Skeletal muscle tissue (tissue), 4 donors: ENCODE results near the gene WDR74. TPM values are rescaled to one million over a fixed set of nuclear protein-coding genes. Genes with fewer than 3 reads are reported as not detected.

Source experiments
- H3K27ac ChIP-seq: one replicate; pipeline ENCODE4 v1.7.0; 2013; ENCODE audit warnings: mild to moderate bottlenecking, low read depth, low read length, inconsistent platforms
- H3K27me3 ChIP-seq, 3 donors: one replicate each; pipeline ENCODE4 v1.7.0; 2013; ENCODE audit warnings: low read length in 3 of 3; ENCODE audit not compliant: control insufficient read depth in 3 of 3, insufficient read depth in 3 of 3
- H3K36me3 ChIP-seq, 3 donors: one replicate each; pipeline ENCODE4 v1.7.0; 2013; ENCODE audit warnings: low read length in 3 of 3; ENCODE audit not compliant: control insufficient read depth in 3 of 3, insufficient read depth in 3 of 3
- H3K4me1 ChIP-seq, 3 donors: one replicate each; pipeline ENCODE4 v1.7.0; 2013; ENCODE audit warnings: low read length in 3 of 3, mild to moderate bottlenecking in 3 of 3; ENCODE audit not compliant: control insufficient read depth in 3 of 3, insufficient read depth in 3 of 3
- H3K4me3 ChIP-seq, 3 donors: one replicate each; pipeline ENCODE4 v1.7.0; 2013; ENCODE audit warnings: low read length in 3 of 3
- H3K9ac ChIP-seq, 3 donors: one replicate each; pipeline ENCODE4 v1.7.0; 2013; ENCODE audit warnings: low read length in 3 of 3, mild to moderate bottlenecking in 3 of 3, moderate library complexity in 2 of 3, low read depth in 1 of 3
- H3K9me3 ChIP-seq, 3 donors: one replicate each; pipeline ENCODE4 v1.7.0; 2013; ENCODE audit warnings: low read length in 3 of 3; ENCODE audit not compliant: control insufficient read depth in 3 of 3
- total RNA-seq: library from RNA; depleted of rRNA; stranded (reverse); fragments of >200 nt; gene quantifications from one replicate; pipeline ENCODE4 v1.2.3, GENCODE V29; 2014
- donor health status: Osteomylitis.

WDR74 gene
- total RNA-seq, 1 donor from 2014 or later, result 65.8 TPM

DNA sequence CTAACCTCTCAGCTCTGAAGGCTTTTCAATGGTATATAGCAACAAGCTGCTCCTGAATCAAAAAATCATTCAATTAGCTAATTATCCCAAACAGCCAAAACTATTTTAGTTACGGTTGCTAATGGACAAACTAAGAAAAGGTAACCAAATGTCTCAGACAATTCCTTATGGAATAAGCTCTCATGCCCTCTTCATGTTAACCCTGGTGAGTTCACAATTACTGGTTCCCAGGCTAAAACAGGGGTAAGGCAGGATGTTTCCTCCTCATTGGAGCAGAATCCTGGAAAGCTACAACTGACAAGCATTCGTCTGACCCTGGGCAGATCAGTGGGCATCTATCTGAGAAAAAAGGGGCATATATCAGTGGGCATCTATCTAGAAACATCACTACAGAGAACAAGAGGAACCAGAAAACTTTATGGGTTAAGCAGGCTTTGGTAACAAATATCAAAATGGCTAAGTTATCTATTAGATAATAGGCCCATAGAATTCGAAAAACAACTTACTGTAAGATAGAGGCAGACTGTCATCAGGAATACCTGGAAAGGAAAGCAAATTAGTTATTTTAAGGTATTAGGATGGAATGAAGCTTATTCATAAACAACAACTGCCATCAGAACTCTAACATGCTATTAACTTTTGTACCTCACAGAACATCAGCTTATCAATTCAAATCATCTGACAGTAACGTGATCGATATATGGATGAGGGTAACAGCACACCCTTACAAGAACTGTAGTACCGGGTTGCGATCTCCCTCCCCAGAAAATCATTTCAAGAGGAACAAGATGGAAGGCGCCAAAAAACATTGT is 14.8 kb upstream of the WDR74 start:
- Histone ChIP-seq H3K27ac (no peak overlapping the region), H3K4me3 (peak overlapping the region; percentile 86 to 98 (median 96)), H3K4me1 (peaks cover 22 to 38% (median 32%) of the 10 kb centered on the region in 3 donors), H3K9me3 (no peaks in the 10 kb centered on the region), H3K36me3 (peaks cover 26 to 38% (median 30%) of the 10 kb centered on the region in 3 donors), H3K9ac (peak overlapping the region; percentile 67 to 91 (median 88)), H3K27me3 (no peaks in the 10 kb centered on the region)

DNA sequence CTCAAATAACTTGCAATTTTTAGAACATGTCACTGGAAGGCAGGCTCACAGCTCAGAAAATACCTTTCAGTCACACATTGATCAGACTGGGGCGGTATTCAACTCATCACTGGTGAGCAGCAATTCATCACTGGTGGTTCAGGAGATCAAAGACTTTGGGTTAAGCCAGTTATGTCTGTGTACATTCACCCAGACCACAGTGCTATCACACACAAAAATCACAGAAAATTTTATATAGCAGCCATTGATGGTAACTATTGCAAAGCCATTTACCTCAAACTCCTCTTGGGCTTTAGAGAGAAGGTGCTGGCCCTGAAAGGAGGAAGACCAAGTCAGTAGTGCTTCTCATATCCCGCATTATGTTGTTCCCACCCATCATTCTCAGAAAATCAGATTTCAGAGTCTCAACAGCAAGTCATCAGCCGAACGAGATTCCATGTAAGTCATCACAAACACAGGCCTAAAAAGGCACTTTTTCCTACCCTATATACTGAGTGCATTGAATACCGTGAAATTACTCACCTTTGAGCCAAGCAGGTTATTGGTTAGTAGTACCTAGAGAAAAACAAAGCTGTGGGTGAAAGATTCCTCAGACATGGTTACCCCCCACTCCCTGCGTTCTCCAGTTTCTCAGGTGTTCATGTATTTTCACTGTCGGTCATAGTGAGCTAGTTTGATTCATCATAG is 14.0 kb upstream of the WDR74 start:
- Histone ChIP-seq H3K4me3 (no peak overlapping the region), H3K9ac (peak overlapping the region in 2 of 3 donors; percentile 52 to 91), H3K36me3 (peaks cover 26 to 38% (median 30%) of the 10 kb centered on the region in 3 donors), H3K4me1 (peaks cover 22 to 38% (median 32%) of the 10 kb centered on the region in 3 donors), H3K27ac (no peak overlapping the region), H3K9me3 (no peaks in the 10 kb centered on the region), H3K27me3 (no peaks in the 10 kb centered on the region)

DNA sequence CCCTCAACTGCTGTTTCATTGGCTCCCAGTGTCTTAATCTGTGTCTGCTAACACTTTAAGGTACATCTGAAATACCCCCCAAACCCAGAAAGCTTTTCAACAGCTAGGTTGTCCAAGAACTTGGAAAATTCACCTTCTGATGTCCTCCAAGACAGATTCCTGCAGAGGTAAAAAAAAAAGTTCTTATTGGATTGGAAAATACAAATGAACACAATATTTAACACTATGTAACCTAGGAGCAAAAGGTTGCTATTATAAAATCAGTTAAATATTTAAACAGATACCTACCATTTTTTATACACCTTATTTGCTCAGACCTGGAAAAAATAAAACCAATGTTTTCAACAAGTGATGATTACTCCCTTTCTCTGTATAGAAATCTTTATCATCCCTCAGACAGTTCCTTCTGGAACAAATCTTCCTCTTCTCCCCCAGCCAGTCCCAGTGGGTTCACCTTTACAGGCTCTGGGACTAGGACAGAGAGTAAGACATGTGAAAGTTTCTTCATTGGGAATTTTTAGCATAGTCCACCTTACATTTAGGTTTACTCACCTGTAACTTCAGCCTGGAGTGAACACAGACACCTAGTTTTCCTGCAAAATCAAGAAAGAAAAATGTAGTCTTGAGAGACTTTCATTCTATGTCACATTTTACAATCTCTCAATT is 13.3 kb upstream of the WDR74 start:
- no peak overlapping the region for H3K27ac ChIP-seq
- no peak overlapping the region for H3K9ac ChIP-seq
- H3K4me1 ChIP-seq, result peaks cover 22 to 38% (median 32%) of the 10 kb centered on the region in 3 donors
- H3K36me3 ChIP-seq, result peaks cover 26 to 38% (median 30%) of the 10 kb centered on the region in 3 donors
- H3K27me3 ChIP-seq, result no peaks in the 10 kb centered on the region
- H3K9me3 ChIP-seq, result no peaks in the 10 kb centered on the region
- H3K4me3 ChIP-seq, result no peak overlapping the region

DNA sequence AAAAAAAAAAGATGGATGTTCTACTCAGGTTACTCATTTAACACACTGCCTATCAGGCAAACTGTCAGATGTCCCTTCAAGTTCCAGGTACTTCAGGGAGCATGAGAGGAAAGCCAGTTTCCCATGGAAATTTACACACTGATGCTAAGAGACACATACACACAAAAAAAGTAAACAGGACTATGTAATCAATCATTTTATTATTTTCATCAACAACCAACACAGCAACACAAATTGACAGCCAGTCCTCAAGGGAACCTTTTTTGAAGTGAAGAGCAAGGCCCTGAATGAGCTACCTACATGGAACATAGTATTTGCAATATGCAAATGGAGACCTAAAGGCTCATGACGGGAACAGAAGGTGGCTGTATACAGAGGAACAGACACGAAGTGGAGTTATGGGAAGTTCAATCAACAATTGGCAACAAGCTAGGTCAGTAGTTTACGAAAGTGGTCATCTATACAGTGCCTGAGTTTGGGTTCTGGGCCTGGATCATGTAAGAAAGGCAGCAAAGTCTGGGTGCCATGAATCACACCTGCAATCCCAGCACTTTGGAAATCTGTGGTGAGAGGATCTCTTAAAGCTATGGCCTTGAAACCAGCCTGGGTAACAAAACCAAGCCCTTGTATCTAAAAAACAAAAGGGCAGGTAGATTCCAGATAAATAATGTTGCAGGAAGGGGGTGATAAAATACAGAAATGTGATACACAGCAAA is 12.6 kb upstream of the WDR74 start:
- Histone ChIP-seq H3K4me1 (peaks cover 22 to 37% (median 32%) of the 10 kb centered on the region in 3 donors), H3K4me3 (no peak overlapping the region), H3K9me3 (no peaks in the 10 kb centered on the region), H3K36me3 (peaks cover 26 to 38% (median 30%) of the 10 kb centered on the region in 3 donors), H3K27ac (no peak overlapping the region), H3K27me3 (no peaks in the 10 kb centered on the region), H3K9ac (no peak overlapping the region)

DNA sequence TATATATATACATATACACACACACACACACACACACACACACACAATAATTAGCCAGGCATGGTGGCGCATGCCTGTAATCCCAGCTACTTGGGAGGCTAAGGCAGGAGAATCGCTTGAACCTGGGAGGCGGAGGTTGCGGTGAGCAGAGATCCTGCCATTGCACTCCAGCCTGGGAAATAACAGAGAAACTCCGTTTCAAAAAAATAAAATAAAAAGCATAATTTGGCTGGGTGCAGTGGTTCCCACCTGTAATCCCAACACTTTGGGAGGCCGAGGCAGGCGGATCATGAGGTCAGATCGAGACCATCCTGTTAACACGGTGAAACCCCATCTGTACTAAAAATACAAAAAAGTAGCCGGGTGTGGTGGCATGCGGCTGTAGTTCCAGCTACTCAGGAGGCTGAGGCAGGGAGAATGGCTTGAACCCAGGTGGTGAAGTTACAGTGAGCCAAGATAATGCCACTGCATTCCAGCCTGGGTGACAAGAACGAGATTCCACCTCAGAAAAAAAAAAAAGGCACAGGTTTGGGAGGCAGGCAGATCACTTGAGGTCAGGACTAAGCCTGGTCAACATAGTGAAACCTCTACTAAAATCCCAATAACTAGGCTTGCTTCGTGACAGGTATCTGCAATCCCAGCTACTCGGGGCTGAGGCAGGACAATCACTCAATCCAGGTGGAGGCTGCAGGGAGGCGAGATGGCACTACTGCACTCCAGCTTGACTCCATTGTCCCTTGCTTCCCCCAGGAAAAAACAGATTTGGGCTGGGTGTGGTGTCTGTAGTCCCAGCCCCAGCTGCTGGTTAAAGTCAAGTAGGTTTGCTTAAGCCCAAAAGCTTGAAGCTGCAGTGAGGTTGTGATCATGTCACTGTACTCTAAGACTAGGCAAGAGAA is 11.8 kb upstream of the WDR74 start:
- no peaks in the 10 kb centered on the region for H3K27me3 ChIP-seq
- no peak overlapping the region for H3K27ac ChIP-seq
- H3K4me1 ChIP-seq, result peaks cover 18 to 29% (median 26%) of the 10 kb centered on the region in 3 donors
- H3K9me3 ChIP-seq, result no peaks in the 10 kb centered on the region
- peaks cover 26 to 38% (median 30%) of the 10 kb centered on the region in 3 donors for H3K36me3 ChIP-seq
- H3K4me3 ChIP-seq, result no peak overlapping the region
- peak overlapping the region in 1 of 3 donors; percentile 21 for H3K9ac ChIP-seq

DNA sequence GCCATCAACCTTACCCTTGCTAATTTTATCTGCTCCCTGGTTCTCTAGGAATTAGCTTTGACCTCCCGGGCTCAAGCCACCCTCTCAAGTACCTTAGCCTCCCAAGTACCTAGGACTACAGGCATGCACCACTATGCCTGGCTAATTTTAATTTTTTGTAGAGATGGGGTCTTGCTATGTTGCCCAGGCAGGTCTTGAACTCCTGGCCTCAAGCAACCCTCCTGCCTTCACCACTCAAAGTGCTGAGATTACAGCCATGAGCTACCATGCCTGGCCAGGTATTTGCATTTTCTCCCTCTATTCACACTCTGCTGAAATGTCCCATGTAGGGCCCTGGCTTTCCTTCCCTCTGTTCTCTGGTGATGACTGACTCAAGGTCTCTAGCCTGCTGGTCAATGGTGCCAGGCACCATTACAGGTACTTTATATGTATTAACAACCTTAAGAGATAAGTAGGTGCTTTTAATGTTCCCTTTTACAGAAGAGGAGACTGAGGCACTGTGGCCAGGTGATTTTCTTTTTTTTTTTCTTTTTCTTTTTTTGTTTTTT is 8.5 kb upstream of the WDR74 start:
- Histone ChIP-seq H3K4me3 (no peak overlapping the region), H3K9ac (no peak overlapping the region), H3K9me3 (no peaks in the 10 kb centered on the region), H3K27me3 (no peaks in the 10 kb centered on the region), H3K27ac (no peak overlapping the region), H3K36me3 (peaks cover 10 to 16% (median 16%) of the 10 kb centered on the region in 3 donors), H3K4me1 (no peaks in the 10 kb centered on the region)

DNA sequence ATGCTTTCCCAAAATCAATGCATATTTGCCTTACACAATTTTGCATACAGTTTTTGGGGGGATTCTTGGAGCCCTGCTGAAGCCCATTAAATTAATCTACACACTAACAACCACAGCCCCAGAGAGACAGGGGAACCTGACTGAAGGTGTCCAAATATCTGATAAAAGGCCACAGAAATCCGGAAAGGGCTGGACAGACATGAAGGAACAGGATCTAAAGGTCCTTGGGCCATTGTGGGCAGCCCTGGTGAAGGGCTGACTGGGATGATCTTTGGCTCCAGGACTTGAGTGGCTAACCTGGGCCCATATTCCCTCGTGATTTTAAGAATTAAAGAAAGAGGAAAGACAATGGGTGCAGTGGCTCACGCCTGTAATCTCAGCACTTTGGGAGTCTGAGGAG is 6.8 kb upstream of the WDR74 start:
- no peak overlapping the region for H3K4me3 ChIP-seq
- peaks cover 0 to 2% (median 0%) of the 10 kb centered on the region in 3 donors for H3K36me3 ChIP-seq
- H3K27me3 ChIP-seq, result no peaks in the 10 kb centered on the region
- H3K27ac ChIP-seq, result no peak overlapping the region
- no peaks in the 10 kb centered on the region for H3K9me3 ChIP-seq
- H3K9ac ChIP-seq, result no peak overlapping the region
- peaks cover 7 to 8% (median 7%) of the 10 kb centered on the region in 3 donors for H3K4me1 ChIP-seq

DNA sequence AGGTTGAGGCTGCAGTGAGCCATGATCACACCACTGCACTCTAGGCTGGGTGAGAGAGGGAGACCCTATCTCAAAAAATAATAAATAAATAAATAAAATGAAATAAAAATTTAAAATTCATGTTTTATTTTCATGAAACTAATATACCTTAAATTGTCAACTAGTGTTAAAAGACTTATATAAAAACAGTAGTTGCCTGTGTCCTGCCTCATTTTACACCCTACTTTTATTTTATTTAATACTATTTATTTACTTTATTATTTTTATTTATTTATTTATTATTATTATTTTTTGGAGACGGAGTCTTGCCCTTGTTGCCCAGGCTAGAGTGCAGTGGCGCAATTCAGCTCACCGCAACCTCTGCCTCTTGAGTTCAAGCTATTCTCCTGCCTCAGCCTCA is 4.8 kb upstream of the WDR74 start:
- Histone ChIP-seq H3K36me3 (no peaks in the 10 kb centered on the region), H3K4me1 (peaks cover 7 to 10% (median 9%) of the 10 kb centered on the region in 3 donors), H3K27ac (no peak overlapping the region), H3K9ac (no peak overlapping the region), H3K4me3 (no peak overlapping the region), H3K27me3 (no peaks in the 10 kb centered on the region), H3K9me3 (no peaks in the 10 kb centered on the region)
